A549 (cell line): ENCODE measurements around the gene BAK1.
"Not testable (repeated sequence)": the region's sequence is repeated elsewhere in the genome, so short reads cannot be mapped to it uniquely, and the experiment has no call there.

Source experiments
- BHLHE40 ChIP-seq: IDR thresholded peaks from 2 replicates; pipeline ENCODE4 v1.6.1; 2012; ENCODE audit warnings: low read depth, low read length, inconsistent platforms
- CBX8 ChIP-seq: fragments of 200-600 bp; sonication (generic); IDR thresholded peaks from 2 replicates; pipeline ENCODE4 v1.6.1; 2016
- CEBPB ChIP-seq, 2 experiments: fragments of >200 bp in 1 of 2; sonication (Bioruptor Twin) in 1 of 2; formaldehyde crosslinking in 1 of 2; IDR thresholded peaks; 2 replicates each; pipeline ENCODE4 v1.6.1; 2012 to 2016
- CHD2 ChIP-seq: fragments of 150-350 bp; IDR thresholded peaks from 2 replicates; pipeline ENCODE4 v1.6.1; 2014; ENCODE audit warnings: low read length; ENCODE audit not compliant: partially characterized antibody
- CTCF ChIP-seq: fragments of >200 bp; sonication (Bioruptor Twin); formaldehyde crosslinking; IDR thresholded peaks from 3 replicates; pipeline ENCODE4 v1.5.1; 2016
- HDAC2 ChIP-seq: fragments of 200-600 bp; sonication (generic); IDR thresholded peaks from 2 replicates; pipeline ENCODE4 v1.6.1; 2016
- KDM5A ChIP-seq: fragments of 200-600 bp; sonication (generic); IDR thresholded peaks from 2 replicates; pipeline ENCODE4 v1.6.1; 2016; ENCODE audit warnings: antibody characterized with exemption, mild to moderate bottlenecking
- MAX ChIP-seq: IDR thresholded peaks from 2 replicates; pipeline ENCODE4 v1.6.1; 2012
- MYC ChIP-seq: IDR thresholded peaks from 2 replicates; pipeline ENCODE4 v1.6.1; 2012; ENCODE audit warnings: mild to moderate bottlenecking, inconsistent platforms, low read length, improper control_type of control experiment, borderline replicate concordance
- PBX3 ChIP-seq: IDR thresholded peaks from 2 replicates; pipeline ENCODE4 v1.6.1; 2012
- POLR2A ChIP-seq: IDR thresholded peaks from 2 replicates; pipeline ENCODE4 v1.6.1; 2012; ENCODE audit warnings: mild to moderate bottlenecking, low read length
- RAD21 ChIP-seq, 2 experiments: fragments of >200 bp in 1 of 2; sonication (Bioruptor Twin) in 1 of 2; formaldehyde crosslinking in 1 of 2; IDR thresholded peaks in 1 of 2; conservative IDR thresholded peaks in 1 of 2; 2 replicates in 1 of 2; 3 replicates in 1 of 2; pipeline ENCODE4 v1.6.1; 2012 to 2018; ENCODE audit warnings: inconsistent platforms in 1 of 2
- TFCP2L1 ChIP-seq: fragments of 250-450 bp; sonication (Bioruptor Pico); IDR thresholded peaks from 2 replicates; pipeline ENCODE4 v1.5.0; 2021; ENCODE audit warnings: mild to moderate bottlenecking
- ZFP36 ChIP-seq: fragments of 450-650 bp; IDR thresholded peaks from 2 replicates; pipeline ENCODE4 v1.6.1; 2014; ENCODE audit warnings: borderline replicate concordance; ENCODE audit not compliant: partially characterized antibody

- not testable (repeated sequence) for TF ChIP-seq CBX8; BHLHE40; POLR2A; CTCF; MAX; CEBPB (IDR thresholded peaks at IDR 0.05); KDM5A; ZFP36; PBX3; RAD21 (conservative IDR thresholded peaks at IDR 0.05 in 1 of 2, IDR thresholded peaks at IDR 0.05 in 1 of 2); MYC; CHD2; TFCP2L1 (CRISPR knock-in tag); HDAC2
Measured at GRCh38 chr6:33530617-33531016, 49.5 kb downstream of the BAK1 start.
